Pancreas (tissue), 10 donors: Measurements from ENCODE around the gene SPINK14. TPM values are rescaled to one million over a fixed set of nuclear protein-coding genes. Genes with fewer than 3 reads are reported as not detected.
A peak's percentile ranks its signal among the peaks of the same experiment; 100 is the strongest.

Experiments
- ATAC-seq, 4 donors: fragments of 200-7000 bp; cut with Tn5 transposase; one replicate each; pipeline versions ENCODE4 v1.8.0 to v1.9.1; 2020; ENCODE audit warnings: mild to moderate bottlenecking in 4 of 4, moderate library complexity in 4 of 4
- DNase-seq, 6 donors: peaks; one replicate each; pipeline ENCODE4 v3.0.0-alpha.2; 2020
- FAIRE-seq: peaks from 2 replicates; lab custom pipeline; 2012; peaks lifted over from hg19 to GRCh38; lab: Jason Lieb, UNC
- H3K27ac ChIP-seq, 4 donors: fragments of 200-600 bp; sonication (generic); 1 replicate in 3 of 4; 2 replicates in 1 of 4; pipeline versions ENCODE4 v1.5.0 to v1.8.0; 2020
- H3K27me3 ChIP-seq, 4 donors: fragments of 200-600 bp; one replicate each; pipeline ENCODE4 v1.8.0; 2021
- H3K36me3 ChIP-seq, 3 donors: fragments of 200-600 bp; sonication (generic) in 1 of 3; one replicate each; pipeline versions ENCODE4 v1.5.0 to v1.8.0; 2020 to 2021
- H3K4me1 ChIP-seq, 3 donors: fragments of 200-600 bp; one replicate each; pipeline ENCODE4 v1.8.0; 2021
- H3K4me3 ChIP-seq, 4 donors: fragments of 200-600 bp; sonication (generic) in 2 of 4; one replicate each; pipeline versions ENCODE4 v1.5.0 to v1.8.0; 2020 to 2021
- H3K9me3 ChIP-seq, 4 donors: fragments of 200-600 bp; one replicate each; pipeline ENCODE4 v1.8.0; 2021
- WGBS, 2 donors: extraction: QIAGEN DNeasy Blood & Tissue Kit; methylation state at CpG; one replicate each; pipeline ENCODE4 v1.1.7; 2013; 5-methylcytosine and 5-hydroxymethylcytosine counted together
- intact Hi-C, 3 donors: fragments of 100-400 bp; cut with DNase I; formaldehyde crosslinking; loops; one replicate each; pipeline versions ENCODE4 v1.11.1 to v1.14.2; 2022
- polyA plus RNA-seq, 2 donors: library from polyadenylated mRNA; stranded (reverse); fragments of 200-250 nt; gene quantifications; one replicate each; pipeline ENCODE4 v1.2.3, GENCODE V29; 2013
- total RNA-seq, 6 donors: library from RNA; stranded (reverse); fragmentation: NEBNext Ultra II Directional in 4 of 6; extraction: Animal tissue kit (Norgen Biotek cat#: 25700) in 4 of 6; gene quantifications; one replicate each; pipeline versions ENCODE4 v1.2.1 to v1.2.4, GENCODE V29; 2021 to 2023
- TF ChIP-seq, protein P1 (sequence below), 4 donors: fragments of 200-600 bp; sonication (generic) in 3 of 4; IDR thresholded peaks; one replicate each; pipeline versions ENCODE4 v1.5.0 to v1.8.0; 2021; ENCODE audit warnings: antibody characterized with exemption in 4 of 4
- donor health status: healthy with polysubstance abuse.
- donor health status: DM: no; HTN: no; CAD: no; lungs with moderate emphysema.
- donor health status: DM: no; HTN: no; CAD: no.
- donor health status: control.
- donor health status: control.
- donor health status: Bipolar disorder and iron deficiency.
- donor health status: DM: yes; HTN: yes; CAD: no.
- donor health status: DM: no; HTN: no; CAD: no.
- donor health status: DM: no; HTN: no; CAD: no.
- donor health status: DM: yes; HTN: yes; CAD: no.

Gene SPINK14
- total and polyA plus RNA-seq, 8 donors, result not detected

DNA sequence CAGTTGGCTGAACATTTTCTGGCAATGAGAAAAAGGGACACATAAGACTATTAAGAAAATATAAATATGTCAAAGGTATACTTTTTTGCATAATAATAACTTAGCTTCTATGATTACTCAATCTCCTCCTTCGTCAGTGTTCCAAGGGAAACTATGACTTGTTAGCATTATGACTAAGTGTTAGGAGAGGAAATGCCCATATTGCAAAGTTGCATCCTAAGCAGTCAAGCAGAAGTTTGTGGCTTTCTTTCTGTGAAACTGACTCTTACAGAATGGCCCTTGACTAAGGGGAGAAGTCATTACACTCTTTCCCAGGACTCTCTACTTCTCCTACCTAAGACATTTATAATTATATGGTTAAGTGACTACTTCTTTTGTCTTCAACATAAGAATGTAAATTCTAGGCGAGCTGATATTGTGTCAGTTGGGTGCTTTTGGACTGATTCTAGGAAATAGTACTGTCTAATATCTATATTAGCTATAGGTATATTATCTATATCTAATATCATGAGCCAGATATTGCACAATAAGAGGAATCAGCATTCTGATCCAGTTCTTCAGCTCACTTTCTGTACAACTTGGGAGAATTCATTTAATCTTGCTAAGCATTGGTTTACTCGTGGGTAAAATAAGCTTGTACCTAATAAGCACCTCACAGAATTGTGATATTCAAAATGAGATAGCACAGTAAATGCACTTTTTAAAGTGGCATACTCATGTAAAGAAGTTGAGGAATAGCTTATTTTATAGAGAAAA lies 18.1 kb downstream of the SPINK14 start:
- DNase-seq (no peak), ATAC-seq (peak in 2 of 4 donors; percentile 75 to 81), FAIRE-seq (no peak)
- no peaks in the 10 kb centered on the region for H3K4me1 ChIP-seq
- no peak overlapping the region for H3K27ac ChIP-seq
- no peaks in the 10 kb centered on the region for H3K9me3 ChIP-seq
- H3K4me3 ChIP-seq, result no peak overlapping the region
- TF ChIP-seq, protein P1, sequence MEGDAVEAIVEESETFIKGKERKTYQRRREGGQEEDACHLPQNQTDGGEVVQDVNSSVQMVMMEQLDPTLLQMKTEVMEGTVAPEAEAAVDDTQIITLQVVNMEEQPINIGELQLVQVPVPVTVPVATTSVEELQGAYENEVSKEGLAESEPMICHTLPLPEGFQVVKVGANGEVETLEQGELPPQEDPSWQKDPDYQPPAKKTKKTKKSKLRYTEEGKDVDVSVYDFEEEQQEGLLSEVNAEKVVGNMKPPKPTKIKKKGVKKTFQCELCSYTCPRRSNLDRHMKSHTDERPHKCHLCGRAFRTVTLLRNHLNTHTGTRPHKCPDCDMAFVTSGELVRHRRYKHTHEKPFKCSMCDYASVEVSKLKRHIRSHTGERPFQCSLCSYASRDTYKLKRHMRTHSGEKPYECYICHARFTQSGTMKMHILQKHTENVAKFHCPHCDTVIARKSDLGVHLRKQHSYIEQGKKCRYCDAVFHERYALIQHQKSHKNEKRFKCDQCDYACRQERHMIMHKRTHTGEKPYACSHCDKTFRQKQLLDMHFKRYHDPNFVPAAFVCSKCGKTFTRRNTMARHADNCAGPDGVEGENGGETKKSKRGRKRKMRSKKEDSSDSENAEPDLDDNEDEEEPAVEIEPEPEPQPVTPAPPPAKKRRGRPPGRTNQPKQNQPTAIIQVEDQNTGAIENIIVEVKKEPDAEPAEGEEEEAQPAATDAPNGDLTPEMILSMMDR (IDR thresholded peaks at IDR 0.05), result no peak
- H3K27me3 ChIP-seq, result no peaks in the 10 kb centered on the region
- intact Hi-C loops, result no loop called here
- WGBS, 2 donors, result 75 to 76% methylated on average over 3 of the region's 3 CpGs
- H3K36me3 ChIP-seq, result no peaks in the 10 kb centered on the region

DNA sequence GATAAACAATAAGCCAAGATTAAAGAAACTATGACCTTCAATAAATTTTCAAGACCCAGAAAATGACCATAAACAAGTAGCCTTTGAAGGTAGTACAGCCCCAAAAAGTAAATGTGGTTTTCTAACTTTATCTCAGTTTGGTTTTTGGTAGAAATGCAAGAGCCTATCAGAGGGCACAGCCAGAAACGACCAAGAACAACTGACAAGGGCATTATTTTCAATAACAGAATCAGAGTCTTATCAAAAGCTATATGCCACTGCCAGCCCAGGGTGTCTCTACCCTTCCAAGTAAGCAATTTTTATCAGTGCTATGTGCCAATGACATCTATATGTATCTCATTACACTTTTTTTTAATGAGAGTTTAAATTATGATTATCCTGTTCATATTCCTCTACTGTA lies 22.7 kb downstream of the SPINK14 start:
- intact Hi-C loops, result no loop called here
- no peaks in the 10 kb centered on the region for H3K27me3 ChIP-seq
- TF ChIP-seq, protein P1 (IDR thresholded peaks at IDR 0.05), result no peak
- WGBS, 2 donors, result 22 to 31% methylated on average over 1 of the region's 1 CpG
- no peaks in the 10 kb centered on the region for H3K4me1 ChIP-seq
- no peak overlapping the region for H3K4me3 ChIP-seq
- no peaks in the 10 kb centered on the region for H3K36me3 ChIP-seq
- no peaks in the 10 kb centered on the region for H3K9me3 ChIP-seq
- H3K27ac ChIP-seq, result no peak overlapping the region
- FAIRE-seq (no peak), ATAC-seq (no peak), DNase-seq (no peak)

DNA sequence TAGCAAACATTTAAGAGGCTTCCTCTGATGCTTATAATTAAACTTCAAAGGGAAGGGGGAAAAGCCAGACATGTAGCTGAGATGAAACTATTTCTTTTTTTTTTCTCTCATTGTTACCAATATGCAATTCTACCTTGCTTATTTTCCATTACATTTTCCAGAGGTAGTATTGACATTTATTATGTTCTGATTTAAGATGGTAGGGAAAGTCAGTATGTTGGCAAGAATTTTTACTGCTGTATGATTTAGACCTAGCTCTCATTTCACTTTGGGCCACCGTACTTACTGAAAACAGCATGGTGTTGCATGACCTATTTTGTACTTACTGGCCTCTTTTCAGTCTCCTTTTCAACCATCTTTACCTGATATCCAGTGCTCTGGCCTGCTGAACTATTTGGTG lies 24.9 kb downstream of the SPINK14 start:
- ATAC-seq (no peak), FAIRE-seq (no peak), DNase-seq (no peak)
- 89 to 95% methylated on average over 1 of the region's 1 CpG for WGBS, 2 donors
- Histone ChIP-seq H3K9me3 (no peaks in the 10 kb centered on the region), H3K27me3 (no peaks in the 10 kb centered on the region), H3K36me3 (no peaks in the 10 kb centered on the region), H3K4me1 (no peaks in the 10 kb centered on the region), H3K4me3 (no peak overlapping the region), H3K27ac (no peak overlapping the region)
- TF ChIP-seq, protein P1 (IDR thresholded peaks at IDR 0.05), result no peak
- intact Hi-C loops, result no loop called here

DNA sequence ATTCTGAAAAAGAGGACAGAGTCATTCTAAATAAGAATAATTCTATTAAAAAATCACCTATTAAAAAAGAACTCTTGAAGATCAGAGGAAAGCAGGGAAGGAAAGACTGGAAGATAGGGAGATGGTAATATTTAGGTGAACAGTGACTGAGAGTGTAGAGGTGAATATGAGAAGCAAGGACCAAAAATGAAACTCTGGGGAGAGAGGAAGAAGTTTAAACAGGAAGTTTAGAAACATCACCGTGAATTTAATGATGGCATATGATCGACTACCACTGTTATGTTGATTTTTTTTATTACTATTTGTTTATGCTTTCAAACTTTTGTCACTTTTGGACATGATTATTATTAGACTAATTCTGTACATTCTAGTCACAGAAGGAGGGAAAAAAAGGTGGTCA lies 32.8 kb downstream of the SPINK14 start:
- WGBS, 2 donors, result 82 to 88% methylated on average over 2 of the region's 2 CpGs
- no peaks in the 10 kb centered on the region for H3K9me3 ChIP-seq
- intact Hi-C loops, result no loop called here
- no peak overlapping the region for H3K4me3 ChIP-seq
- no peak overlapping the region for H3K27ac ChIP-seq
- TF ChIP-seq, protein P1 (IDR thresholded peaks at IDR 0.05), result no peak
- H3K27me3 ChIP-seq, result no peaks in the 10 kb centered on the region
- FAIRE-seq (no peak), DNase-seq (no peak), ATAC-seq (no peak)
- no peaks in the 10 kb centered on the region for H3K36me3 ChIP-seq
- H3K4me1 ChIP-seq, result peaks cover 0 to 5% (median 0%) of the 10 kb centered on the region in 3 donors

DNA sequence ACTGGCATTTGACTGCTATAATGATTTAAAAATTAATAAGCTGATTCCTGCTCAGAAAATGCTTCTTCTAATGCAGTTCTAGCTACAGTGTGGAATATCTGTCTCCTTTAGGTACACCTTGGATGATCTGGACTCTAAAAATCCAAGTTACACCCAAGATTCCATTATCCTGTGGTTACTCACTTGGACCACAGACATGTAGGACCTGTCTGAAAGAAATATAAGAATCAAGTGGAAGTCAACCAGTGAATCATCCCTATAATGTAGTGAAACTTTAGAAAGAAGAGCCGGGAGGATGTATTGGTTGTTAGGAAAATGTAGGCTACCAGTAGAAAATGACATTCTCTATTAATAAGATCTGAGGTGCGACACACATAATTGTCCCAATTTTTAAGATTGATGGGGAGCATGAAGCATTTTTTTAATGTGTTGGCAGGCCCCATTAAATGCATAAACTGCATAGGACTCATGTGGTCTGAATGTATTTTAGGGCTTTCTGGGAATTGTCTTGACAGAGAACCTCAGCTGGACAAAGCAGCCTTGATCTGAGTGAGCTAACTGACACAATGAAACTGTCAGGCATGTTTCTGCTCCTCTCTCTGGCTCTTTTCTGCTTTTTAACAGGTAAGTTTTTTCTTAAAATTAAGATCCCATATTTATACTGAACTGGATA lies 34.3 kb downstream of the SPINK14 start, which contains the start of gene SPINK6:
Gene SPINK6 (plus strand): TSS at position 512 of the 673 bp plus-strand sequence. CDS start 55 bp downstream, at position 567.
- H3K9me3 ChIP-seq, result no peaks in the 10 kb centered on the region
- DNase-seq (no peak), FAIRE-seq (no peak), ATAC-seq (no peak)
- H3K36me3 ChIP-seq, result no peaks in the 10 kb centered on the region
- intact Hi-C loops, result no loop called here
- WGBS, 2 donors, result 94 to 96% methylated on average over 2 of the region's 2 CpGs
- H3K27me3 ChIP-seq, result no peaks in the 10 kb centered on the region
- peaks cover 0 to 9% (median 0%) of the 10 kb centered on the region in 3 donors for H3K4me1 ChIP-seq
- H3K27ac ChIP-seq, result no peak within 1 kb of the TSS
- TF ChIP-seq, protein P1 (IDR thresholded peaks at IDR 0.05), result no peak
- H3K4me3 ChIP-seq, result no peak within 1 kb of the TSS
